ENCODE results near the gene YPEL4.
A peak's percentile ranks its signal among the peaks of the same experiment; 100 is the strongest.

The YPEL4 gene

GRCh38 chr11:57630171-57630570 is 19.5 kb downstream of the YPEL4 start:
- DNase-seq = no peak

GRCh38 chr11:57626895-57627294 is 22.8 kb downstream of the YPEL4 start:
- DNase-seq = no peak

GRCh38 chr11:57624864-57625263 is 24.8 kb downstream of the YPEL4 start:
- no peak for DNase-seq

- DNase-seq = no peak
These were observed 27.4 kb downstream of the YPEL4 start for GRCh38 chr11:57622263-57622662.

- no peak for DNase-seq
These were observed 29.2 kb downstream of the YPEL4 start for GRCh38 chr11:57620467-57620866.

- DNase-seq = no peak
These were observed 30.4 kb downstream of the YPEL4 start for GRCh38 chr11:57619331-57619730.

- no peak for DNase-seq
These were observed 31.3 kb downstream of the YPEL4 start for GRCh38 chr11:57618438-57618837.

- DNase-seq = no peak
These were observed 33.1 kb downstream of the YPEL4 start for GRCh38 chr11:57616595-57616994.

- DNase-seq = no peak
These were observed 34.4 kb downstream of the YPEL4 start for GRCh38 chr11:57615308-57615707.

GRCh38 chr11:57614234-57614772 is 35.4 kb downstream of the YPEL4 start:
- no peak for DNase-seq

- DNase-seq = no peak
These were observed 39.5 kb downstream of the YPEL4 start for GRCh38 chr11:57610170-57610569.

GRCh38 chr11:57605028-57605420 is 44.7 kb downstream of the YPEL4 start:
- peak; percentile 27 for DNase-seq

GRCh38 chr11:57604296-57605027 is 45.2 kb downstream of the YPEL4 start:
- DNase-seq = peak; percentile 54

- no peak for DNase-seq
These were observed 48.4 kb downstream of the YPEL4 start for GRCh38 chr11:57601297-57601696.

GRCh38 chr11:57599381-57599780 is 50.3 kb downstream of the YPEL4 start:
- DNase-seq = no peak

GRCh38 chr11:57598831-57599155 is 50.9 kb downstream of the YPEL4 start:
- no peak for DNase-seq

- DNase-seq = no peak
These were observed 51.5 kb downstream of the YPEL4 start for GRCh38 chr11:57597916-57598830.

GRCh38 chr11:57597461-57597915 is 52.2 kb downstream of the YPEL4 start, which contains the start of gene SERPING1:
TSS of gene SERPING1 (plus strand) at chr11:57597685. CDS start at chr11:57598271, 586 bp downstream.
- no peak for DNase-seq

- no peak for DNase-seq
These were observed 53.3 kb downstream of the YPEL4 start for GRCh38 chr11:57596266-57596885.
